Sciatic nerve (tissue), 2 donors: ENCODE results near the gene SYF2. TPM values are rescaled to one million over a fixed set of nuclear protein-coding genes. Genes with fewer than 3 reads are reported as not detected.

Experiments used
- ATAC-seq: fragments of 200-7000 bp; cut with Tn5 transposase; one replicate; pipeline ENCODE4 v1.9.1; 2020; ENCODE audit warnings: mild to moderate bottlenecking, moderate library complexity
- DNase-seq: peaks from one replicate; pipeline ENCODE4 v3.0.0-alpha.2; 2020; ENCODE audit warnings: low spot score
- intact Hi-C: fragments of 100-400 bp; cut with DNase I; formaldehyde crosslinking; loops from one replicate; pipeline ENCODE4 v1.14.2; 2022
- total RNA-seq: library from RNA; stranded (reverse); fragmentation: NEBNext Ultra II Directional; extraction: Animal tissue kit (Norgen Biotek cat#: 25700); gene quantifications from one replicate; pipeline ENCODE4 v1.2.1, GENCODE V29; 2021
- donor health status: DM: no; HTN: no; CAD: no.
- donor health status: DM: no; HTN: no; CAD: no.

Gene SYF2
- total RNA-seq, 1 donor from 2014 or later, result 42.3 TPM

DNA sequence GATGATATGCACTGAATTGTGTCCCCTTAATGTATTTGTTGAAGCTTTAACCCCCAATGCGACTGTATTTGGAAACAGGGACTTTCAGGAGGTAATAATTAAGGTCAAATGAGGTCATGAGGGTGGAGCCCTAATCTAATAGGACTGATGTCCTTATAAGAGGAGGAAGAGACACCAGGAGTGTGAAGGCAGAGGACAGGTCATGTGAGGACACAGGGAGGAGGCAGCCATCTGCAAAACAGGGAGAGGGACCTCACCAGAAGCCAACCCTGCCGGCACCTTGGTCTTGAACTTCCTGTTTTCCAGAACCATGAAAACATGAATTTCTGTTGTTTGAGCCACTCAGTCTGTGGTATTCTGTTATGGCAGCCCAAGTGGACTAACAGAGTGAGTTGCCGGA, 15.3 kb downstream of the SYF2 start:
- DNase-seq (no peak), ATAC-seq (no peak)

DNA sequence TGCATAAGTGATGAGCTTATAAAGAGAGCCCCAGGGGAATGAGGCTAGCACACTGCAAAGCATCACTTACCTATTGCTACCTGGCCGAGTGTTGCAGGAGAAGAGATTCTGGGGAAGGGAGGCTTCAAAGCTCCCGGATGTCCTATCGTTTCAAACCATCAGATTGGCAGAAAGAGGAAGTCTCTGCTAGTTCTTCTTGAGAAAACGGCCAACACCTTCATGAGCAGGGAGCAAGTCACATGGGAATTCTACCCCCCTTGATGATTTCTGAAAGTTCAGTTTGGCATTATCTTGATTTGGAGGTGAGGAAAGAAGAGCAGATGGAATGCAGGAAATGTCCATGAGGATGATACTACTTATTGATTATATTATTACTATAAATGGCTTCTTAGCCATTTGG, 16.2 kb downstream of the SYF2 start:
- DNase-seq, result peak; percentile 23
- no peak for ATAC-seq
- intact Hi-C loops, result loop anchor here (10.0 kb wide), 1 partner anchor 351 kb away; no protein-coding TSS in a partner anchor

More for the DNA sequence above, 15.3 kb downstream of the SYF2 start:
- intact Hi-C loops, result loop anchor here (10.0 kb wide), 1 partner anchor 352 kb away; no protein-coding TSS in a partner anchor

DNA sequence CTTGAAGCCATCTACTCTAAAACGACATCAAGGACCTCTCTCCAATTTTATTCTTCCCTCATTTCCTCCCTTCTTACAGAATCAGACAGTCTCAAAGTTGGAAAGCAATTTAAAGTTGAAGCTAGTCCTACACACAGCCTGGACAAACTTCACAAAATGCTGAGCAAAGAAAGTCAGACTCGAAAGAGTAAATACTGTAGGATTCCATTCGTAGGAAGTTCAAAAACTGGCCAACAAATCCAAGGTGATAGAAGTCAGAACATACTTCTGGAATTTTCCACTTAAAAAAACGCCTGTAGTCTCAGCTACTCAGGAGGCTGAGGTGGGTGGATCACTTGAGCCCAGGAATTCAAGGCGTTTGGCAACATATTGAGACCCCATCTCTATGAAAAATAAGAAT, 19.6 kb downstream of the SYF2 start:
- DNase-seq (no peak), ATAC-seq (no peak)
- intact Hi-C loops, result loop anchor here (10.0 kb wide), 1 partner anchor 348 kb away; no protein-coding TSS in a partner anchor

DNA sequence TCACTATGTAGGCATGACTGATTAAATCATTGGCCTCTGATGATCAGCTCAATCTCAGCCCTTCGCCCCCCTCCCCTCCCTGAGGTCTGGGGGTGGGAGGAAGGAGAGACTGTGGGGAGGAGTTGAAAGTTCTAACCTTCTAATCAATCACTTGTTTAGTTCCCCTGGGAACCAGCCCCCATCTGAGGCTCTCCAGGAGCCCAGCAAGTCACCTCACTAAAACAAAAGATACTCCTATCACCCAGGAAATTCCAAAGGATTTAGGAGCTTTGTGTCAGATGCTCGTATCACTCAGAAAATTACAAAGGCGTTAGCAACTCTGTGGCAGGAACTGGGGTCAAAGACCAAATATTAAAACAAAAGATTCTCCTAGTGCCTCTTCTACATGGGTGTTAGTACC, 21.6 kb downstream of the SYF2 start:
- intact Hi-C loops, result loop anchor here (10.0 kb wide), 1 partner anchor 346 kb away; no protein-coding TSS in a partner anchor
- ATAC-seq, result no peak
- peak; percentile 9 for DNase-seq

DNA sequence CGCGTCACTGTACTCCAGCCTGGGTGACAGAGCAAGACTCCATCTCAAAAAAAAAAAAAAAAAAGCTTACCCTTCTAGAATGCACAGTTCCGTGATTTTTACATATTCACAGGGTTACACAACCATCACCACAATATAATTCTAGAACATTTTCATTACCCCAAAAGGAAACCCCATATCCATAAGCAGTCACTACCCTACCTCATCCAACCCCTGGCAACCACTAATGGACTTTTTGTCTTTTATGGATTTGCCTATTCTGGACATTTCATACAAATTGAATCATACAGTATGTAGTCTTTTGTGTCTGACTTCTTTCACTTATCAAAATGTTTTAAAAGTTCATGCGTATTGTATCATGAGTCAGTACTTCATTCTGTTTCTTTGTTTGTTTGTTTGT, 22.8 kb downstream of the SYF2 start:
- no peak for ATAC-seq
- DNase-seq, result no peak
- intact Hi-C loops, result loop anchor here (10.0 kb wide), 1 partner anchor 275 kb away; the partner anchor contains the start of gene RUNX3

DNA sequence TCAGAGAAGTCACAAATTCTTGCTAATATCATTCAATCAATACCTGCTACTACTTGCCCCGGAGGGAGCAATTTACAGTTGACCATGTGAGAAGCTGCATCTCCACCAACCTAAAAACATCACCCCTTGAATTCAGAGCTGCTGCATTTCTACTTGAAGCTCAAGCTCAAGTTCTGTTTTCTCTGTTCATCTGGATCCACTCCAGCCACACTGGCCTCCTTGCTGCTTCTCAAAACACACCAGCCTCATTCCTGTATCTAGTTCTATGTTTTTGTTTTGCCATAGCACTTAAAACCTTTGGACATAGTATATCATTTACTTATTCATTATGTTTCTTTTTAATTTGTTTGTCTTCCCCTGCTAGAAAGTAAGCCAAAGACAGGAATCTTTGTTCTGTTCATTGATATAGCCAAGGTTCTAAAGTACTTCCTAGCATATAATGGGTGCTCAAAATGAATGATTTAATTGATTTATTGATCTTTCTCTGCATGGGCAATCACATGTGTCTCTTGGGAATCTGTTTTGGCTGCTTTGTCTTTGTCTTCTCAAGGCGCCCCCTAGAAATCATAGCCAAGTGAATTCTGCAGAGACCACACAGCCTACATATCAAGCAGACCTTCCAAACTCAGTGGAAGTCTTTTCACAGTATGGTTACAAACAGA, 23.6 kb downstream of the SYF2 start:
- intact Hi-C loops, result loop anchor here (10.0 kb wide), 1 partner anchor 274 kb away; the partner anchor contains the start of gene RUNX3
- ATAC-seq, result no peak
- peak; percentile 2 for DNase-seq

DNA sequence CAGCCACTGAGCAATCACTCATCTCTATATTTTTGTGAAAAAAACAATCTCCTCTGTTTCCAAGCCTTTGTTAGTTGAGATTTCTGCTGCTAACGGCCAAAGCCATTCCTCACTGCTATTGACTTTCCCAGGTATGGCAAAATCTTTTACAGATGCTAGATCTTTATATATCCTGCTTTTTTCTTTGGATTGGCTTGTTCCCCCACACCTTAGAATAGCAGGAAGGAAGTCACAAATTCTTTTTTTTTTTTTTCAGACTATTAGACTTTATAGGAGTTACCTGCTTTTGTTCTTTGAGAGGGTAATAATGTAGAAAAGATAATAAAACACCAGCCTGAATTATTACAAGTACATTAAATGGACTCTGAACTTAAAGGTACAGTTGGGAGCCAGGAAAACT, 24.2 kb downstream of the SYF2 start:
- intact Hi-C loops, result loop anchor here (10.0 kb wide), 1 partner anchor 273 kb away; the partner anchor contains the start of gene RUNX3
- ATAC-seq (no peak), DNase-seq (no peak)

DNA sequence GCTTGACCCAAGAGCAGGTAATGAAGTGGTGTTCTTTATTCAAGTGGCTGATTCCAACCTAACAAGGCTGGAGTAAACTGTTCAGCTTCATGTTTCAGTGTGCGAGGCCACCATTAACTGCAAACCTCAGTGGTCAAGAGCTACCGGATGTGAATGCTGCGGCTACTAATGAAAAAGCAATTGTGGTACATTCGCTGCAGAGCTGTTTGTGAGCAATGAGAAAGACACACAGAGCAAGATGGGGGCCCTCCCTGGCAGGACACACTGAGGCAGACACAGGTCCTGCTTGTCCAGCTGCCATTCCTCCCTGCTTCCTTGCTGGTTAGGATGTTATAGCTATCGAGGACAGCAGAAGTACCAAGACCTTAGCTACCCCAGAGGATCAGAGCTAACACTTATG, 26.1 kb downstream of the SYF2 start:
- ATAC-seq (no peak), DNase-seq (peak; percentile 12)
- intact Hi-C loops, result loop anchor here (10.0 kb wide), 1 partner anchor 271 kb away; the partner anchor contains the start of gene RUNX3

DNA sequence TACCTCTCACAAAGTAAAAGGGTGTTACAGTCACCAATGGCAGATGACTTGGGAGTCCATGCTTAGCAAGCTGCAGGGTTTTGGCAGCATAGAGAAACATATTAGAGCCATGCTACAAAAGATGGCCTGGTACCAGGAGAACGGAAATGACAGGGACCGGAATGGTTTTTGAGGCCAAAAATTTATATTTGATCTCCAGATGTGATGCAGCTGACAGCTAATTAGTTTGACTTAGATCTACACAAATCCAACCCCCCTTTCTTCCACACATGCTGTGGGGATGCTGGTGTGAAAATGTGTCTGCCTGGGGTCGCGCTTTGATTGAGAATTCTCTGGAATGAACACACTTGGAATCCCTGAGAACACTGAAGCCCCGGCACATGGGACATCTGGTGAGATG, 26.5 kb downstream of the SYF2 start:
- intact Hi-C loops, result loop anchor here (10.0 kb wide), 1 partner anchor 271 kb away; the partner anchor contains the start of gene RUNX3
- DNase-seq (no peak), ATAC-seq (no peak)

DNA sequence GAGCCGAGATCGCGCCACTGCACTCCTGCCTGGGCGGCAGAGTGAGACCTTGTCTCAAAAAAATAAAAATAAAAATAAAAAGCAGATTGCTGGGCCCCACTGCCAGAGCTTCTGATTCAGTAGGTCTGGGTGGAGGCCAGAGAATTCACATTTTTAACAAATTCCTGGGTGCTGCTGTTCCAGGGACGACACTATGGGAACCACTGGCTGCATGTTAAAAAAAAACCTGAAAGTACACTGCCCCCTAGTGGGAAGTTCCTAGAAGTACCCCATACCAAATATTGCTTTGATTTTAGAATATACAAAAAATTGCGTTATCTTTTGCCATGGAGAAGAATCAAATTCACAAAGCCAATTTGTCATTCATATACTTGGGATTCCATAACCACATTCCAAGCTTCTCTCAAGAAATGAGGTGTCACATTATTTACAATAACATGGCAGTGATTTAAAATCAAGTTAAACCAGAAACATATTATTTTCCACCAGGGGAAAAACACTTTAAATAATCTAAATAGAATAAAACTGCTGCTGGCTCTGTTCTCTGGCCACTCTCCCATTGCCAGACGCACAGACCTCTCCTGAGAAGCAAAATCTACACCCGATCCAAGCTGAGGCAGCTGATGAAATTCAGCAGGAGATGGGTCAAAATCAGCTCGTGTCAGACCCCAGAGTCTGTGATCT, 27.4 kb downstream of the SYF2 start:
- ATAC-seq (peak; percentile 64), DNase-seq (peak; percentile 13)
- intact Hi-C loops, result loop anchor here (10.0 kb wide), 1 partner anchor 270 kb away; the partner anchor contains the start of gene RUNX3

DNA sequence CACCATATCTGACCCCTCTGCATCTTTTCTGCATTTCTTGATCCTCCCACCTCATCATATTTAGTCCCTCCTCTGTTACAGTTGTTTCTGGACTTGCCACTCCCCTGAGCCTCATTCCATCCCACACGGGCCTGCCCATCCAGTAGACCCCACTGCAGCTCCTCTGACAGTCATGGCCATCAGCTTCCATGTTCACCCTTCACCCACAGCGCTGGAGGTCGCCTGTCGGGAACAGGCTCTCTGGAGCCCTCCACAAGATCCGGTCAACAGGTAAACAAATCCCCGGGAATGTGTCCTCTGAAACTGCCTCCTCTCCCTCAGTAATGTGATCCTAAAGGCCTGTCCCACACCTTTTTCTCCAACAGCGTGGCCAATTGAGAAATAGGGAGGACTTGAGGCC, 31.3 kb downstream of the SYF2 start:
- DNase-seq (no peak), ATAC-seq (no peak)
- intact Hi-C loops, result loop anchor here (10.0 kb wide), 1 partner anchor 266 kb away; the partner anchor contains the start of gene RUNX3

DNA sequence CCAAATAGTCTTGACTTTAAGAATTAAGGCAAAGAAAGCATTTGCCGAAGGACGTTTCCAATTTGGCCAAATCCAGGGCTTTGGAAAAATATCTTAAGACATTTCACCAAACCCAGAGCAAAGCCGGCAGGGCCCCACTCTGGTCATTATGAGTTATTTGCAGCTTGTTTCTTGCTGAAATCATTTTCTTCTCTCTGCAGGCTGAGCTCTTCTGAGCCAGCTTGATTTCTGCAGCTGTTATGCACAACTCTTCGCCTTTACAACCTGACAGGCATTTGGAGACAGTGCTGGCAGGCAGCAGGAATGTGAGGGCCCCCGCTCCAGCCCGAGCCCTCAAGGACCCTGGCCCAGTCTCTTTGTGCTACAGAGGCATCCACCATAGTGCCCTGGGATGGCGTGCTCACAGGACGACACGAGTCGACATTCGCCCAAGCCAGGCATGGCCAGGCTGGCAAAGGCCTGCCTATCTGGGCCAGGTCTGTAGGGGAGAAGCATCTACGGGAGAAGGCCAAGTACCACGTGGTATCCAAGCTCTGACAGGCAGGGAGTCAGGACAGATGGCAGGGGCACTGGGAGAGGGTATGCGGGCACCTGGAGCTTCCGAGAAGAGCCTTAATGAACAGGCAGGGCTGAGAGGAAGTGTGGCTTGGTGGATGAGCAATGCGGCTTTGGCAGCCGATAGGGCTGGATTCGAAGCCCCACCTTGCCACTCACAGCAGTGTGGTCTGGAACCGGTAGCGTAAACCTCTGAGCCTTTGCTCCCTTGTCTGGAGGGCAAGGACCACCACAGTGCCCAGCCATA, 32.3 kb downstream of the SYF2 start:
- ATAC-seq, result no peak
- intact Hi-C loops, result loop anchor here (10.0 kb wide), 1 partner anchor 265 kb away; the partner anchor contains the start of gene RUNX3

DNA sequence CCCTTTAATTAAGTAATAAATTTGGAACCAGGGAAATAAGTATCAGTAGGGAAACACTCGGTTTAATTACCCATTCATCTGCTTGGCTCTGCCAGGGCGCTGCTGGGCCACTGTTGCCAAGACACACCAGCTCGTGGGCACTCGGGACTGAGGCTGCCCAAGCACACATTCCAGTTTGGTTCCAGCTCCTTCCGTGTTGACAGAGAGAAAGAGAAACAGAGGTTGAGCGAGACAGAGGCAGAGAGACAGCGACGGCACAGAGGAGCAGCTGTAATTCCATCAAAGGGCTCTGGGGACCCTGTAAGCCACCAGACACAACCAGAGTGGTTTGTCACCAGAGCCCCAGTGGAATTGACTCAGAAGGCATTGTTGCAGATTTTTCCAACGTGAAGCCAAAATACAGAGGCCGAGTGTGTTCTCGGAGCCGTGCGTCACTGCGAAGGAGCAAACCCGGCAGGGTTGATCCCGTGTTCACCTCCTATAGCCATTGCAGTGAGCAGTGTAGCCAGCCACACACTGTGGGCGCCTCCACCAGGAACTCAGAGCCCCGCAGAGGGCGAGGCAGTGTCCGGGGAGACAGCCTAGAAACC, 33.5 kb downstream of the SYF2 start:
- DNase-seq (no peak), ATAC-seq (peak; percentile 38)
- intact Hi-C loops, result no loop called here

More for the DNA sequence above, 32.3 kb downstream of the SYF2 start:
- no peak for DNase-seq

DNA sequence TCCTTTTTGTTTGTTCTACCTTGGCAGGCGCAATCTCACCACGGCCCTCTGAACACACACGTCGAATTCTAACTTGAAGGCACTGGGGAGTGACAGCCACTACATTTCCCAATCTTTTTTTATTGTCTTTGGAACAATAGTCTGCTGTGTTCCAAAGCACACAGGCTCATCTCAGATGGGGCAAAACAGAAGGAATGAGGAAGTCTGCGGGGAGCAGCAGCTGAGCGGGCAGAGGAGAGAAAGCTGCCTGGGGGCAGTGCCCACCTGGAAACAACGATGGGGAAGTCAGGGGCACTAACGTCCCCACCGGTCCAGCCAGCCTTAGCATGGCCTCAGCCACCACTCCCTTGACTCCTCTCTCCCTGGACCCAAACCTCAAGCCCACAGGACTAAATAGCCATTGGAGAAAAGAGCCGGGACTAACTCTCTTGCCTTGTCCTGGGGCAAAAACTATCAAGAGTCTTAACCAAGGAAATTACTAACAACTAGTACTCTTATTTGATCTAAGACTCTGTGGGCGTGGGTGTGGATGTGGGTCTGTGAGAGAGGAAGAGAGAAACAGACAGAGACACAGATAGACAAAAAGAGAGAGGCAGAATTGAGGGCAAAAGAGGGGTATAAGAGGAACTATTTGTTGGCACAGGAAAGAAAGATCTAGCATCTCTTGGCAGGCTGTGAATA, 34.2 kb downstream of the SYF2 start:
- no peak for ATAC-seq
- intact Hi-C loops, result no loop called here

DNA sequence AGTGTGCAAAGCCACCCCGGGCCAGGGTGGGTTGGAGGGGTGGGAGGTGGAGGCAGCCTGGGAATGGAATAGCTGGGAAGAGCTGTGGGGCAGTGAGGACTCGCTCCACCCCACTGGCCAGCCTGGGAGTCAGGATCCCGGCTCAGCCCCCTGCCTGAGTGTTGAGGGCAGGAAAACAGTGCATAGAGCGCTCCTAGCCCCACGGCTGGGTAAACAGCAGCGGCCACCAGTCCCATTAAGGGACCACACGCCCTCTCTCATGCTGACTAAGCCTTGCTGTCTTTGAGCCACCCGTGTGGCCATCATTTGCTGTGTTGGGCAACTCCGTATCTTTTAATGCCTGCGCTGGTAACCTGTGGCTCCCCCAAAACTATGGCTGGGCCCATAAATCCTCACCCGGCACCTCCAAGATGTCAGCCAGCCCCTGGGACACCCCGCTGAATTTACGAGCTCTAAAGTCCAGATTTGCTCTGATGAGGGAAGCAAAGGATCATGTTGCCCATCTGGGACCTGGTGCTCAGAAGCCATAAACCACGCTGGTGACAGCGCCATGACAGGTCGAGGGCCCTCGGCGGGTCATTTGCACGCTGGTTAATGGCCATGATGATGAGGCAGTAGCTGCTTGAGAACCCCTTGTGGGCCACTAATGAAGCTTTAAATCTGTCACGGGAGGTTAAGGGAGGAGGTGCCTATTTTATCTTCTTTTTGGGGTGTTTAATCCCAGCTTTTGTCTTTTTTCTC, 34.9 kb downstream of the SYF2 start:
- DNase-seq, result no peak
- intact Hi-C loops, result no loop called here
- ATAC-seq, result no peak

More for the DNA sequence above, 34.2 kb downstream of the SYF2 start:
- DNase-seq, result no peak

DNA sequence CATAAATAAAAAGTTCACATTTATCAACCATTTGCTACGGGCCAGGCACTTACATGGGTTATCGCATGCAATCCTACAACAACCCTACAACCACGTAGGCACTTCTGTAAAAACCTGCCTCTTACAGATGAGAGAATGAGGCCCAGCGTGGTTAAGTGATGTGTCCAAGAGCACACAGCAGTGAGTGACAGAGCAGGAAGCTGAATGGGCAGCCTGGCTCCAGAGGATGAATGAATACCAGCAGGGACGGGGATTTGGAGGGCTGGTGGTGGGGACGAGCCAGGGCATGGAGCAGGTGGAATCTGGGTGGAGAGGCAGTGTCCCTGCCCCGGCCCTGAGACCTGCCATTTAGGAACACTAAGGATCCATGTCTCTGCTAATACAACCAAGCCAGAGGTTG, 35.5 kb downstream of the SYF2 start:
- intact Hi-C loops, result no loop called here
- ATAC-seq, result no peak
- DNase-seq, result no peak

DNA sequence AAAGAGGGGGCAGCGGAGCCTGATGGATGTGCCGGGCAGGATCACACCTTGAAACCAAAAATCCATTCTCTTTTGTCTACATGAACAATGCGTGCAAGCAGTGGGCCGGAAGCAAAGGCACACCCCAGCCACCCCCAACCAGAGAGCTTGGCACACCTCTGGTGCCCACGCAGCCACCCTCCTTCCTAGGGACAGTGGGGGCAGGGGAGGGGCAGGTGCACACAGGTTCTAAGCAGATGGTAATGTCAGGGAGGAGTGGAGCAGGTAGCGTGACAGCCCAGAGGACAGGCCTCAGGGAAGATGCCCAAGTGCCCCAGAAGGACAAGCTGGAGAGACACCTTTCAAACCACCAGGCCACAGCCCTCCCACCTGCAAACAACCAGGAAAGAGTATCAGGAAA, 36.5 kb downstream of the SYF2 start:
- intact Hi-C loops, result no loop called here
- no peak for ATAC-seq
- no peak for DNase-seq
